A204.1 (cell line): ENCODE measurements around the gene STRIP1.
"Not testable (repeated sequence)": the region's sequence is repeated elsewhere in the genome, so short reads cannot be mapped to it uniquely, and the experiment has no call there.

ENCODE experiments used
- FAIRE-seq: peaks from 2 replicates; lab custom pipeline; 2012; peaks lifted over from hg19 to GRCh38; lab: Jason Lieb, UNC

The STRIP1 gene

DNA sequence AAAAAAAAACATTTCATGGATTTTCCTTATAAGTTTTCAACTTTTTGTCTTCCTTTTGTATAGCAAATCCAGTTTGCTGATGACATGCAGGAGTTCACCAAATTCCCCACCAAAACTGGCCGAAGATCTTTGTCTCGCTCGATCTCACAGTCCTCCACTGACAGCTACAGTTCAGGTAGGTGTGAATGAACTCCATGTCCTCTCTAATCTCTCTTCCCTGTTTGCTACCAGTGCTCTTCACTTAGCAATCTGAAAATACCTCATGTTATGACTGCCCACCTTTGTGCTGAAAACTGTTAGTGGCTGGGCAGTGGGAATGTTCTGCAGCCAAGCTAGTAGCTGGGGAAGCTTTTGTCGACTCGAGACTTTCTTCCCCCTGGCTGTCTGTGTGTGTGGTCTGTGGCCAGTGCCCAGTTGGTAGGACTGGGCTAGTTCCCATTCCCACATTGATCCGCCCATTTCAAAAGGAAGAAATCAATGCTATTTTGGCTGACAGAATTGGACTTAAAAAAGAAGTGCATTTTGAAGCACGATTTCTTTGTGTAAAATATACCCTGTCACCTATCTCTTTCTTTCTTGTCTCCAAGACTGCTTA is 25.4 kb upstream of the STRIP1 start:
- FAIRE-seq, result no peak

DNA sequence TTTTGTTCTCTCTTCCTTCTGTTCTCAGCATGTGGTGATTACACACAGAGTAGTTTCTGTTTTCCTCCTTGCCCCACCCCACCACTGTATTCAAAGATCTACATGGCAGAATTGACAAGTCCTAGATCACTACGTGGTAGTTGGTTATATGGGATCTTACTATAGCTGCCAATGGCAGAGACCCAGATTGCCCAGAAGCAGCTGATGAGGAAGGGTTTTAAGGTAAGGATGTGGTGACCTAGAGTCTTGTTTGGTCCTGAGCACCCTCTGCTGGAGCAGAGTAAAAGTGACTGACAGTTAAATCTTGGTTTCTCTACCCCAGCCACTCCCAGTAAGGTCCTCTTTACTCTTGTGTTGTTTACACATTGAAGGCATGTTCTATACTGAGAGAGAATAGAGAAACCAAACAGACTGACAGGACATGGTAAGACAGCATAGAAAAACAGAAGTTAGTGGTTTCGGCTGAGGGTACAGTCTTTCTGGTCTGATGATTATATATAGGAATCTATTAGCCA is 22.8 kb upstream of the STRIP1 start:
- FAIRE-seq, result peak; percentile 29

DNA sequence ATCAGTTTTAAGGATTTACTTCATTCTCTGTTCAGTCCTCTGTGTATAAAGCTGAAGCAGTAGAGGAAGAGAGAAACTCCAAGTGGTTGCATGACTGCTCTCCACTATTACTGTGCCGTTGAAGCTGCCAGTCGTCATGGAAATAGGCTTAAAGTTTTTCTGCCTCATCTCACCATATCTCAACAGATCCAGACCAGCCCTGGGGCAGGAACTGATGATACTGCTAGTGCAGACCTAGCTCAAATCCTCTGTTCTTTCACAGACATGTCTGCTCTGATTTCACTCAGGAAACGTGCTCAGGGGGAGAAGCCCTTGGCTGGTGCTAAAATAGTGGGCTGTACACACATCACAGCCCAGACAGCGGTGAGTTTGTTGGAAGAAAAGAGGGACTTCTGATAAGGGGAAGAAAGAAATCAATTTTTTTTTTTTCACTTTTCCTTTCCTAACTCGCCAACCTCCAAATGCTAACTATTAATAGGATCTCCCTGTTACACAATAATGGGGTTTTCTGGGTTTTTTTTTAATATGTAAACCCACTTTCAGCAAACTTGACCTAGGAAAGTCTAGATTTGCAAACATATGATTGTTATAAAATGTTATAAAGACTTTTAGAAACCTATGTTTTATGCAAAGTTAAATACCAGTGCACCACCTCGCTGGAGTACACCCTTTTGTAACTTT is 22.2 kb upstream of the STRIP1 start:
- FAIRE-seq, result no peak

DNA sequence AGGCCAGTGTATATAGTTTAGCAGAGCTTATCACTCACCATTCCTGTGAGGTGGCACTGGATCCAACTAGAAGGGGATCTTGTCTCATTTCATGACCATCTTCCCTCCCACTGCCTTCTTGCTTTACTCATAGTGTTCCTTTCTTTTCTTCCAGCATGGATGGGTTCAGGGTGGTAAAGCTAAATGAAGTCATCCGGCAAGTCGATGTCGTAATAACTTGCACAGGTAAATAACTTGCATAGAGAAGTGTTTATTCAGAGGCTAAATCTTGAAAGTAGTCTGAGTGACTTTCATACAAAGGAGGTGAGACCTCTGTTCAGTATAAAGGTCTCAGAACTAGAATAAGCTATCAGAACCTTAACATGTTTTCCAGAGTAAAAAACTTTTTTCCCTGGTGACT is 16.6 kb upstream of the STRIP1 start:
- no peak for FAIRE-seq

DNA sequence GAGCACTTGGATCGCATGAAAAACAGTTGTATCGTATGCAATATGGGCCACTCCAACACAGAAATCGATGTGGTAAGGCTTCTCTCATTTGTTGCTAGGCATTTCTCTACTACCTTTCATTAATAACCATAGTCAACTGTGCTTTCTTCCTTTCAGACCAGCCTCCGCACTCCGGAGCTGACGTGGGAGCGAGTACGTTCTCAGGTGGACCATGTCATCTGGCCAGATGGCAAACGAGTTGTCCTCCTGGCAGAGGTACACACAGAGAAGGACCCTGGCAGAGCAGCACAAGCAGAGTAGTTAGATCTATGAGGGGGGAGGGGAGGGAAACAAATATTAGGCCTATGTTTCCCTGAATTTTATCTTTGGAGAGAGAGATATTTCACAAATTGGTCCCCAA is 16.0 kb upstream of the STRIP1 start:
- no peak for FAIRE-seq

DNA sequence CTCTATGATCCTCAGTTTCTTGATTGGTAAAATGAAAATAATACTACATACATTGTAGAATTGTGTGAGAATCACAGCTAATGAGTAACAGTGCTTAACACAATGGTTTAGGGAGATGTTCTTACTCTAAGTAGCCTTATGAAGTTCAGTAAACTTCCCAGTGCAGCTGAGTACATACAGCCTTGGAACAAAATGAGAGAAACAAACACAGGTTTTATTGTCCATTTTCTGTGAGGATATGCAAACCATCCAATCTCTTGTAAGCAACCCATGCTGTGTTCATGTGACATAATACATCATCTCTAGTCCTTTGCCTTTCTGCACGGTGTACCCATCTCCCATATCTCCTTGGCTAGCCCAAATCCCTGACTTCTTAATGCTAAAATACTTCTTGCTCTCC is 14.7 kb upstream of the STRIP1 start:
- no peak for FAIRE-seq

DNA sequence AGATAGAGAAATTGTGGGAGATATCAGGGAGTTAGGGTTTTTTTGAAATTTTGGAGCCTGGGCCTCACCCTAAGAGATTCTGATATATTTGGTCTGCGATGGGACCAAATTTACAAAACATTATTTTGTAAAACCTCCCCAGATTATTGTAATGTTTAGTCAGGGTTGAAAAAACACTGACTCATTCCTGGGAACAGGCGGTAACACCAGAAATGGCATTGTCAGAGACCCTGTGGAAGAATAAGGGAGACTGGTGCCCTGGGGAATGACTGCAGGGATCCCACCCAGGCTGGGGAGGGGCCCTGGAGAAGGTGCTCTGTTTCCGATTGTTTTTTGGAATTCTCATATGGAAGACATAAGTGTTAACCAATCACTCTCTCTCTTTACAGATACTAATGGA is 13.1 kb upstream of the STRIP1 start:
- no peak for FAIRE-seq

DNA sequence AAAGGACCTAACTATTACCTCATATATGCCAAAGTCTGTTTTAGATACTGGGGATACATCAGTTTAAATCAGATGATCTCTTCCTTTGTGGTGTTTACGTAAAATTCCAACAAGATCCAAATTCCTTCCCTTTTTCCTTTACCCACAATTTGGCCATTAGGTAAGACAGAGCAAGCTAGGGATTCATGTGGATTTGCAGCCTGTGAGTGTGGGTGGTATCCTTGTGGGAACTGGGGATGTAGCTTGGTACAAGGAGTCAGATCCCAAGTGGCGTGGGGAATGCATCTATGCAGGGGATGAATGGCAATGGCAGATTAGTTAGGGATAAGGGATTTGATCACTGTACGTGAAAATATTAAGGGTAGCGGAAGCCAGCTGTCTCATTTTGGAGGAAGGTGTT is 9.8 kb upstream of the STRIP1 start:
- FAIRE-seq, result no peak

DNA sequence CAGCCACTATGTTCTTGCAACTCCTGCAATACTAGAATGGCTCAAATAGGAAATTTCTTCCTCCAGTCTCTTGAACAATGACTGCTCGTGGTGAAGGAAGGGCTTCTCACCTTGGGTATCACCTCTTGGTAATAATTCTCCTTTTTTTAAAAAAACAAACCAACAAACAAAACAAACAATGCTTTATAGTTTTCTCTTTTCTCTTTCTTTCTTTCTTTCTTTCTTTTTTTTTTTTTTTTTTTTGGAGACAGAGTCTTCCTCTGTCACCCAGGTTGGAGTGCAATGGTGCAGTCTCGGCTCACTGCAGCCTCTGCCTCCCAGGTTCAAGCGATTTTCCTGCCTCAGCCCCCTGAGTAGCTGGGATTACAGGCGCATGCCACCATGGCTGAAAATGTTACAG is 3.7 kb upstream of the STRIP1 start:
- FAIRE-seq, result not testable (repeated sequence)

DNA sequence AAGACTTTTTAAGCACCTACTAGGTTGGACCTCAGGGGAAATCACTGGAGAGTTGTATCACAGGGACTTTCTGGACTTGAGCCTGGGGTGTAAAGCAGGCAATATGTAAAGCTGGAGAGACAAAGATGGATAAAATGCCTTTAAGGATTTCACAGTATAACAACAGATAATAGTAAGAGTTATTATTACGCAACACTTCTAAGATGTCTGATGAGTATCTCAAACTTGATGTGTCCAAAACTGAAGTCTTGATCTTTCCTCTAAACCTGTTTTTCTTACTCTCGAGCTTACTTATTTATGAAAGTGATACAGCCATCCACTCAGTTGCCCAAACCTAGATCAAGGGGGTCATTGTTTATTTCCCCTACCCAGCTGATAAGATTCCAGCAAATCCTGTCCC is 2.1 kb upstream of the STRIP1 start:
- no peak for FAIRE-seq

DNA sequence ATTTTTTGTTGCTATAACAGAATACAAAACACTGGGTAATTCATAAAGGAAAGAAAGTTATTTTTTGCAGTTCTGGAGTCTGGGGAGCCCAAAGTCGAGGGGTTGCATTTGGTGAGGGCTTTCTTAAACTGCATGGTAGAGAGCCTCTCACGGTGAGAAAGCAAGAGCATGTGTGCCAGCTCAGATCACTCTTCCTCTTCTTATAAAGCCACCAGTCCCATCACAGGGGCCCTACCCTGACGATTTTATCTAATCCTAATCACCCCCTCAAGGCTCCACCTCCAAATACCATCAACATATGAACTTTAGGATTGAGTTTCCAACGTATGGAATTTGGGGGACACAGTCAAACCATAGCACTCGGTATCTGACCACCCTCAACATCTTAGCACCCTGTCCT is 1.0 kb upstream of the STRIP1 start:
- no peak for FAIRE-seq

DNA sequence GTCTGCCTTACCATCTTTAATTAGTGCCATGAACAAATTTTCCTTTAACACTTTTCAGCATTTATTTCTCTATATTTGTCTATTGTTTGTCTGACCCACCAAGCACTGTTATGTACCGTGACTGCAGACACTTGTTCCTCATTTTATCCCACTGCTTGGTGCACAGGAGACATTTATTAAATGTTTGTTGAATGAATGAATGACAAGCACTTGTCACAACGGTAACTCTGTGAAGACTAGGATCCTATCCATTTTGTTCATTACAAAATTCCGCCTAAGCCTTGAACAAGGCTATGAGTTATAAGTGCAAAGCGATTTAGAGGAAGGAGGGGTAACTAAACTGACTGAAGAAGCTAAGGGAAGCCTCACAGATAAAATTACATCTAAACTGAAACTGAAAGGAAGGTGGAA is 379 bp upstream of the STRIP1 start:
- FAIRE-seq, result no peak

DNA sequence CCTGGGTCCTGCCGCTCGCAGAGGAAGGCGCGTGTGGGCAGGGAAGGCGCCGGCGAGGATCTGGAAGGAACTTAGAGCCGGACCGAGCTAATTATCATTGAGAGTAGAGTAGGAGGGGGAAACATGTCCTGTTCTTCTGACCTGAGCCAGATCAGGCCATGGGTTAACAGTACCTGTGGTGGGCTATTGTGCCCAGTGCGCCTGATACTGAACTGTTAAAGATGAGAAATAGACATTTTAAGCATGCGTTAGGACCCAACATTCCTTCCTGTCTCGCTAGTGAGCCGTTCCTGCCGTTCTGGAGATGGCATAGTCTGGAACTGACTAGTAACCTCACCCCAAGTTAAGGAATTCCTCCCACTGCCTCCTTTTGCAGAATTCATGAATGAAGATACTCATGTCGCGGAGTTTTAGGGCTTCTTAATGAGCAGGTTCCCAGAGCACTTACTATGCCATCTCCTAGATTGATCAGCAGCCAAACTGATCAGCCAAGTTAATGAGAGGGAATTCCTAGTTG is 870 bp downstream of the STRIP1 start:
- FAIRE-seq, result no peak

DNA sequence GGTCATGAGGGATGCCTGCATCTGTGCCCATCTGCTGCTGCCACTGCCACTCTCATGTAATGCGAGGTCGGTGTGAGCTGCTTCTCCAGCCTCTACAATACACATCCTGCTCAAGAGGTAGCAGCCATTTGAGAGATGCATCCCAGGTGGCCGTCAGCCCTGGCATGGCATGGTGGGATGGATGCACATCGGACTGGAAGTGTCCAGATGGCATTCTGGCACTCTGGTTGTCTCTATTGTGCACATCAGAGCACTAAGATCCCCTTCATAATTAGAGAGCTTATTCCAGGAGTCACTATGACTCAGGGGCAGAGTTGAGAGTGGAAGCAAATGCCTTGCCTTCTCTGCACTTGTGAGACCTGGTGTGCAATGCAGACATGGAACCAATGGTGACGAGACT is 3.8 kb downstream of the STRIP1 start:
- FAIRE-seq, result no peak

DNA sequence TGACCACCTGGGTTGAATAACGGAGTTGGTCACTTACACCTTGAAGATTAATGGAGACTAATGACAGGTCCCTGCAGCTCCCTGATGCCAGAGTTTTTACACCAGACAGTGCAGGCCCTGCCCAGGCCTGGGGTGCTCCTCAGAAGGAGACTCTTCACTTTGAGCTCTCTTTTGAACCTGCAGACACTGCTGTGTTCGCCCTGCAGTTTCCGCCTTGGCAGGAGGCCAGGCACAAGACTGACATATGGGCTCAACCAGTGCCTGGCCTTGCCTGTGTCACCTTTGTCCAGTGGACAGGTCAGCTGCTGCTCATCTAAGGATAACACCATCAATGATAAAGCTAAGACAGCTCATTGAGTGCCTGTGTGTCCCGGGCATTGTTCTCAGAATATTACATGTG is 5.2 kb downstream of the STRIP1 start:
- no peak for FAIRE-seq

DNA sequence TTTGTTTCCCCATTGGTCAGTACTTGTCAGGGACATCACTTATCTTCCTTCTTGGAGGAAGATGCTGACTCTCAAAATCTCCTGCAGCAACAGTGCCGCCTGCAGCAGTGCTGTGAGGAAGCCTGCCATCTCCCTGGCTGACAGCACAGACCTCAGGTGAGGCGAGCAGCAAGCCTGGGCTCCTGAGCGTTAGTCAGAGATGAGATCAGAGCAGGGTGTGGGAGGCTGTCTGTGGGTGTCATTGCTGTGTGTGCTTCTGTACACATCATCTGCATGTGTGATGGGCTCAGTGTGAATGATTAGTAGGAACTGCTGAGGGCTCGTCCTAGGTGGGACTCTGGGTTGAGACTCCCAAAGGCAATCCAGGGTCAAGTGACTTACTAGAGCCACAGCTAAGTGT is 6.1 kb downstream of the STRIP1 start:
- no peak for FAIRE-seq

DNA sequence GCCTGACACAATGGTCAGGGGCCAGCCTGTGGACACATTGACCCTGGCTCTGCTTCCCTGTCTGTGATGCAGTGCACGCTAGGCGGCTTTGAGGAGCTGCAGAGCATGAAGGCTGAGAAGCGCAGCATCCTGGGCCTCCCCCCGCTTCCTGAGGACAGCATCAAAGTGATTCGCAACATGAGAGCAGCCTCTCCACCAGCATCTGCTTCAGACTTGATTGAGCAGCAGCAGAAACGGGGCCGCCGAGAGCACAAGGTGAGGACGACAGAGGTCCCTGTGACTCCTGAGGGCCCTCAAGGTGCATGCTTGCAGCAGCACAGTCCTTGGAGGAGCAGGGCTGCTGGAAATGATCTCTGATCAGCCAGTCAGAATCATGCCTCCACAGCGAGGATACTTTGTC is 8.6 kb downstream of the STRIP1 start:
- no peak for FAIRE-seq

DNA sequence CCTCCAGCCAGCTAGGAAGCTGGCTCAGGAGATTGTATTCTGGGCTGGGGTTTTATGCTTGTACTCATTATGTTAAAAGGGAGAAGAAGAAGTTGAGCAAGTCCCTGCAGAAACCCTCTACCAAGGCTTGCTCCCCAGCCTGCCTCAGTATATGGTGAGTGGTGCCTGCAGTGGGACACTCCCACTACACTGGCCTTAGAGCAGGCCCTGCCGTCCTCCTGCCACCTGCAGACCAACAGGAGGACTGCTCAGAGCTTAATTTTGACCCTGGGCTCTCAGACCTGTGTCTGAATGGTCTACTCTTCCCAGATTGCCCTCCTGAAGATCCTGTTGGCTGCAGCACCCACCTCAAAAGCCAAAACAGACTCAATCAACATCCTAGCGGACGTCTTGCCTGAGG is 13.0 kb downstream of the STRIP1 start:
- FAIRE-seq, result no peak

DNA sequence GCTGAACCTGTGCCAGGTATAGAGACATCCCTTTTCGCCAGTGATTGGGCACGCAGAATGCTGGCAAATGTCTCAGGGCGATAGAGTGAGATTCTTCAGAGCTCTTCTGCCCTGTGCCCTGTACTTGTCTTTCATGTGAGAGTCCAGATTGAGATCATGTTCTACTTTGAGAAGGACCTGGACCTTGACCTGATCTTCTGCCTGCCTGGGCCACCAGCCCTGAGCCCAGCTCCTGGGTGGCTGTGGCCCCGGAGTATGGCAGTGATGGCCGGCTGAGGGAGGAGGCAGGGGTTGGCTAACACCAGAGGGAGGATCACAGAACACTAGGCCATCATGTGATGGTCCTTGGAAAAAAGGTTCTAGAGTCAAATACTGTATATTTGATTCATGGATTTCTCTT is 13.8 kb downstream of the STRIP1 start:
- no peak for FAIRE-seq

DNA sequence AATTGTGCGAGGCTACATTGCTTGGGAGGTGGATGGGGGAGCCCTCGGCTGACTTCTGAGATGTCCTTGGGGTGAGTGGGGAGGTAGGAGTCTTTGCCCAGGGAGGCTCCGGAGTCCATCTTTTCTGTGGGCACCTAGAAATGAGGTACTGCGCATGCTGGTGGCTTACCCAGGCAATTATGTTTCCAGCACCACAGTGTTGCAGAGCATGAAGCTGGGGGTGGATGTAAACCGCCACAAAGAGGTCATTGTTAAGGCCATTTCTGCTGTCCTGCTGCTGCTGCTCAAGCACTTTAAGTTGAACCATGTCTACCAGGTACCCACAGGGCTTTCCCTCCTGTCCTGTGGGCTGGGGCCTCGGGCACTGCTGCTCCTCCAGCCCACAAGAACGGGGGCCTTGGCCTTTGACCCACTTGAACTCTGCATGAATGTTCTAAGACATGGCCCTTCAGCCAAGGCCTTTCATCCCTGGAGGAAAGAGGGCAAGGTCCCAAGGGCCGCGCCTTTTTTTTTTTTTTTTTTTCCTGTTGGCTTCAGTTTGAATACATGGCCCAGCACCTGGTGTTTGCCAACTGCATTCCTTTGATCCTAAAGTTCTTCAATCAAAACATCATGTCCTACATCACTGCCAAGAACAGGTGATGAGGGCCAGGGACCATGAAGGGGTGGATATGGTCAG is 14.6 kb downstream of the STRIP1 start:
- FAIRE-seq, result no peak

DNA sequence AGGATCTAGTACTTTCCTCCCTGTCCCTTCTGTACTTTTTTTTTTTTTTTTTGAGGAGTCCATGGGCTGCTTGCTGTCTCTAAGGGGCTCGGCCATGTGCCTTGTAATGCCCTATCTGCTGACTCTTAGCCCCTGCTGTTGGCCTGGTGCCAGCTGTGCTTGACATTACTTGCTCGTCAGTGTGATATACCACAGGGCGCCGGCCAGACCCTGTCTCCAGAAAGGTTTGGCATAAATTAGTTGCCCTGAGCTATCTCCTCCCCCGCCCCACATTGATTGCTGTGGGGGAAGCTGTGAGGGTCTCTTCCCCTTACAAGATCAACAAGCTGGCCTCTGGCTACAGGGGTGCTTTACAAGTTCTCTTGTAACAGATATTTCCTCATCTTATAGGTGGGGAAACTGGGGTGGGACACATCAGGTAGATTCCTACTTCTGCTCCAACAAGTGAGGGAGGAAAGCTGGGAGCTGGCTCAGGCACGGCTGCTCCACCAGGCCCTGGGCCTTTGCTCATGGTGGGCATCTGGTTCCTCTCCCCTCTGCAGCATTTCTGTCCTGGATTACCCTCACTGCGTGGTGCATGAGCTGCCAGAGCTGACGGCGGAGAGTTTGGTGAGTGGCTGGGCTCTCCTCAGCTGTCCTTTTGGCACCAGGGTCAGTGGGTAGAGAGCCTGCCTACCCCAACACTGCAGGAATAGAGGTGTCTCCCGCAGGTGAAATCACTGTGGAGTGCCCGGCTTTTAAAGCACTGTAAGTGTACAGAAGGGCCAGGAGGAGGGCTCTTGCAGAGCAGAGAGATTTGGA is 15.6 kb downstream of the STRIP1 start:
- FAIRE-seq, result no peak

DNA sequence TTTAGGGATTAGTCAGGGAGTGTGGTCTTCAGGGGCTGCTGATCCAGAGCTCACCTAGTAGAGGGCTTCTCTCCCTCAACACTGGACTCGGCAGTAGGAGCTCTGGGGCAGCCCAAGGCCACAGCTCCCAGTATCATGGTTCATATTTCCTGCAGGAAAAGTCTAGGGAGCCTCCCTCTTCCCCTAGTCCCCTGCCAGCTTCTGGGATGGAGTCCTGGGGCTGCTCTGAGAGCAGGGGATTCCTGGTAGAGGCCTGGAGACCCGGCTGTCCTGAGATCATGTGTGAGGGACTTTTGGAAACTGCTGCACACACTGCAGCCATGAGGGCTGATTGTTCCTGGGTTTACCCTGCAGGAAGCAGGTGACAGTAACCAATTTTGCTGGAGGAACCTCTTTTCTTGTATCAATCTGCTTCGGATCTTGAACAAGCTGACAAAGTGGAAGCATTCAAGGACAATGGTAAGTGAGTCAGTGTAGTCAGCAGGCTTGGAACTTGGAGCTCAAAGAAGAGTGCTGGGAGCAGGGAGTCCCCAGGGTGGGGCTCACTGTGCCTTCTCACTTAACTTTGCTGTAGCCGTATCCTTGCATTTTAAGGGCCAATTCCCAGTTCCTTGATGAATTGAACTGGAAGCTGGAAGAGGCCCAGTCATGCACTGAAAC is 16.3 kb downstream of the STRIP1 start:
- no peak for FAIRE-seq
